Measurements from ENCODE around the gene CASP8AP2.

GRCh38 chr6:89792881-89793280 is 36.8 kb upstream of the CASP8AP2 start:
- TF ChIP-seq TFCP2L1 (CRISPR knock-in tag; IDR thresholded peaks at IDR 0.05) (no peak), CTCF (IDR thresholded peaks at IDR 0.05) (0 out of 3 replicates have a peak, but pooled peaks have one; percentile 30), HOXB5 (CRISPR knock-in tag; IDR thresholded peaks at IDR 0.05) (no peak)
